CD4-positive, alpha-beta T cell treated with Interleukin-10 for 1 hour (primary cell): Measurements from ENCODE around the gene GPC6.

ENCODE experiments used
- DNase-seq: peaks from one replicate; pipeline ENCODE4 v3.0.0-alpha.2; 2020

Gene GPC6

GRCh38 chr13:93386116-93386515, 159.5 kb downstream of the GPC6 start:
- no peak for DNase-seq

- no peak for DNase-seq
Measured at GRCh38 chr13:93388701-93389100, 162.1 kb downstream of the GPC6 start.

GRCh38 chr13:93397619-93398018, 171.0 kb downstream of the GPC6 start:
- no peak for DNase-seq

GRCh38 chr13:93398167-93399035, 171.8 kb downstream of the GPC6 start:
- no peak for DNase-seq

- no peak for DNase-seq
Measured at GRCh38 chr13:93399212-93399611, 172.6 kb downstream of the GPC6 start.

GRCh38 chr13:93406136-93406535, 179.5 kb downstream of the GPC6 start:
- no peak for DNase-seq

GRCh38 chr13:93407551-93407950, 180.9 kb downstream of the GPC6 start:
- no peak for DNase-seq

GRCh38 chr13:93409001-93409400, 182.4 kb downstream of the GPC6 start:
- DNase-seq = no peak

- no peak for DNase-seq
Measured at GRCh38 chr13:93409816-93410215, 183.2 kb downstream of the GPC6 start.

GRCh38 chr13:93411186-93411680, 184.6 kb downstream of the GPC6 start:
- DNase-seq = no peak

- no peak for DNase-seq
Measured at GRCh38 chr13:93412676-93413075, 186.1 kb downstream of the GPC6 start.

GRCh38 chr13:93413972-93414717, 187.5 kb downstream of the GPC6 start:
- no peak for DNase-seq

GRCh38 chr13:93416736-93417355, 190.2 kb downstream of the GPC6 start:
- DNase-seq = no peak

GRCh38 chr13:93418398-93418797, 191.8 kb downstream of the GPC6 start:
- DNase-seq = no peak

GRCh38 chr13:93420206-93420605, 193.6 kb downstream of the GPC6 start:
- DNase-seq = no peak

GRCh38 chr13:93420887-93421286, 194.3 kb downstream of the GPC6 start:
- no peak for DNase-seq

GRCh38 chr13:93422980-93423543, 196.5 kb downstream of the GPC6 start:
- DNase-seq = no peak

- DNase-seq = no peak
Measured at GRCh38 chr13:93425411-93425810, 198.8 kb downstream of the GPC6 start.

GRCh38 chr13:93430381-93430780, 203.8 kb downstream of the GPC6 start:
- no peak for DNase-seq

GRCh38 chr13:93435651-93436050, 209.0 kb downstream of the GPC6 start:
- DNase-seq = no peak

GRCh38 chr13:93437081-93437480, 210.5 kb downstream of the GPC6 start:
- DNase-seq = no peak

GRCh38 chr13:93446238-93446637, 219.6 kb downstream of the GPC6 start:
- no peak for DNase-seq

GRCh38 chr13:93450191-93450621, 223.6 kb downstream of the GPC6 start:
- DNase-seq = no peak
